GM19240 (cell line): ENCODE data around the gene E2F1.

Experiments used
- DNase-seq: peaks from one replicate; pipeline ENCODE4 v3.0.0; 2011; ENCODE audit warnings: low spot score; ENCODE audit not compliant: insufficient read length

E2F1 gene

GRCh38 chr20:33672426-33673113 is 13.6 kb downstream of the E2F1 start:
- no peak for DNase-seq

DNA sequence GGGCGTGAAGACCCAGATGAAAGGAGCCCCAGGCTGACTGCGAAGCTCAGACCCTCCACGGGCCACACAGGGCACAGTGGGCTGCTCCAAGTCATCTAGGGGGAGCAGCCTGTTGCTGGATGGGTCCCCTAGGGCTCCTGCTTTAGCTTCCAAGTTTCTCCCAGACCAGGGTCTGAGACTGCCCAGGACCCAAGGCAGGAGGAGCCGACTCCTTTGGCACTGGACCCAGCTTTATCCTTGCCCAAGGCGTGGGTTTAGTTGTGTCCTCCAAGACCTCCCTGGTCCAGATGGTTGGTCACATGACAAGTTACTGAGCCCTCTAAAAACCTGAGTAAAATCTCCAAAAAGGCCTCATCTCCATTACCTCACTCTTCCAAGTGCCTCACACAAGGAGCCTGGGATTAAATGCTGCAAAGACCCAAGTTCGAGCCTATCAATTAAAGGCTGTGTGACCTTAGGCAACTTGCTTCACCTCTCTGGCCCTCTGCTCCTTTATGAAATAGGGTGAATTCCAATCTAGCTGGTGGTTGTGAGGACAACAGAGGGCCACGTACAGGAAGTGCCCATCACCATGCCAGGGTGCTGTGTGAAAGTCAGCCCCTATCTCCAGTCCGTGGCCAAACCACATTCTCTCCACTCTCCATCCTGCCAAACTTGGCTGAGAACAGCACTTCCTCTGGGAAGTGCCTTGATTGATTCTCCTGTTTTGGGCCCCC is 14.5 kb downstream of the E2F1 start:
- DNase-seq = no peak

- DNase-seq = no peak
These were observed 15.3 kb downstream of the E2F1 start for GRCh38 chr20:33670715-33671499.

DNA sequence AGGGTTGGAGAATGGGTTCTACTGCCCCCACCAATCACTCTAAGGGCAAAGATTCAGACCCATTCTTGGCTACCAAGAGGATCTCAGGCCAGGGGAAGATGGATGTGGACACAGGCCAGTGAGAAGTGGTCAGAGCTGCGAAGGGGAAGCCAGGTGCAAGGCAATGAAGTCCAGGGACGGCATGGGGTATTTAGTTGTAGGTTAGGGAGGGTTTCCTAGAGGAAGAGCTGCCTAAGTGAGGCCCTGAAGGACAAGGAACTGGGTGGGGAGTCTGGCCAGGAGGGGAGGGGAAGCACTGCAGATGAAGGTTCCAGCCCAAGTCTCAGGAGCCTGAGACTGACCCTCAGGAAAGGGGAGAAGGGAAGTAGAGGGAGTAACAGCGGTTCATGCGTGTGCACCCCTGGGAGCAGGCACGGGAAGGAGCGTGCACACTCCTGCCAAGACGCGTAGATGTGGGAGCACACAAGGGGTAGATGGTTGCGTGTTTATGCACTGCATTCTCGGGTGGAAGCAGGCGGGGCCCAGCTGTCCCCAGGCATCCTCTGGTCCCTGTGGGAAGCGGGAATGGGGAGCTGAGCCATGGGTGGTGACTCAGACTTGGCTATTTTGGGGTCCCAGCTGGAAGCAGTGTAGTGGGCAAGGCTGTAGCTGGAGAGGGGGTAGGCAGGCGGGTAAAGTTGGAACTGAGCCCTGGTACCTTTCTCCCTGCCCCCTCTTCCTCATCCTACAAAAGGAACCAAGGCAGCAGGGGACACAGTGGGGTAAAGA is 16.1 kb downstream of the E2F1 start:
- DNase-seq = no peak

GRCh38 chr20:33669224-33669623 is 17.0 kb downstream of the E2F1 start:
- no peak for DNase-seq

GRCh38 chr20:33668466-33669155 is 17.6 kb downstream of the E2F1 start:
- DNase-seq = no peak

DNA sequence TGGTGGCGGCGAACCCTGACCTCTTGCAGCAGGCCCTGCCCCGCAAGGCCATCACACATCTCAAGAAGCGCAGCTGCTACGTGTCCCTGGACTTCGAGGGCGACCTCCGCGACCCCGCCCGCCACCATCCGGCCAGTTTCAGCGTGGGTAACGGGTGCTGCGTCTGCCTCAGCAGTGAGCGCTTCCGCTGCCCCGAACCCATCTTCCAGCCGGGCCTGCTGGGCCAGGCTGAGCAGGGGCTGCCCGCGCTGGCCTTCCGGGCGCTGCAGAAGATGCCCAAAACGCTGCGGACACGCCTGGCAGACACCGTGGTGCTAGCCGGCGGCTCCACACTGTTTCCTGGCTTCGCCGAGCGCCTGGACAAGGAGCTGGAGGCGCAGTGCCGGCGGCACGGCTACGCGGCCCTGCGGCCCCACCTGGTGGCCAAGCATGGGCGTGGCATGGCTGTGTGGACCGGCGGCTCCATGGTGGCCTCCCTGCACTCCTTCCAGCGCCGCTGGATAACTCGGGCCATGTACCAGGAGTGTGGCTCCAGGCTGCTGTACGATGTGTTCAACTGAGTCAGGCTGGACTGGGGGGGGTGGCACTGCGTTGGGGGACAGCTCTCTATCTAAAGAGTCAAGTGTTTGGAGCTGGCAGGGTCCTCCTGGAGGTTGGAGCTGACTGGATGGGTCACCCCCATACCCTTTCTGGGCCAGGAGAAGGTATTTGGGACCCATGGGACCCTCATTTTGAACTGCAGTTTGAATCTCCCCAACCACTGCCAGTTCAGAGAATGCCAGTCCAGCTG is 18.3 kb downstream of the E2F1 start:
- peak; percentile 83 for DNase-seq

GRCh38 chr20:33667245-33667675 is 18.9 kb downstream of the E2F1 start:
- DNase-seq = no peak

DNA sequence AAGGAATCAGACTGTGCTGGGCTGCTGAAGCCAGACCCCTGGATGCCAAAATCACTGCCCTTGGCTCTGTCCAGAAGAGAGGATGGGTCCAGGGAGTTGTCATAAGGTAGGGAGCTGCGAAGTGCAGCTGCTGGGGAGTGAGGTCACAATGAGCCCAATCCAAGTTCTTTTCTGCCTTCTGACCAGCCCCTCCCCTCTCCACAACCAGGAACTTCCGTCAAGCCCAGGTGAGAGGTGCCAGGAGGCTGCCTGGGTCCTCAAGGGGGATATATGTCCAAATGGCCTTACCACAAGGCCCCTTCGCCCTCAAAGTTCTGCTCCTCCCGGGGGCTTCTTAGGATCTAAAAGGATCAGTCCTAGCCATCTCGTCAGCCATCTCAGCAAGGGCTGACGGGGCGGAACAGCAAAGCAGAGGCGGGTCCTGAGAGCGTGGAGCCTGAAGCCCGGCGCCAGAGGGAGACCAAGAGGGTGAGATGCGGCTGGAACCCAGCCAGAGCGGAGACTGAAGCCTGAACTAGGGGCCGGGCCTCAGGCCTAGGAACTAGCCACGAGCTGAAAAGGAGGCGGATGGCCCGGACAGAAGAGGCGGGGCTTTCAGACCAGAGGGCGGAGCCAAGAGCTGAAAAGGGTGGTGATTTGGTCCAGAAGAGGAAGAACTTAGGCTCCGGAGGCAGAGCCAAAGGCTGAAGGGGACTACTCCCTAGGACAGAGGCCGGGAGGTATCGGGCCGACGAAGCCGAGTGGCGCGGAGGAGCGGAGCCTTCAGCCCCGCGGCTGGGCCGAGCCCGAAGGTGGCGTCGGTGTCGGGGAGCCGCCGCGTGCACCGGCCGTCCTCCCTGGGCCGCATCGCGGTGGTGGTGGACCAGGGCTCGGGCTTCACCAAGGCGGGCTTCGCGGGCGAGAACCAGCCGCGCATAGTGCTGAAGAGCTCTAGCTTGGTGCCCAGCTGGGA is 19.6 kb downstream of the E2F1 start, which contains the start of gene ACTL10:
Gene ACTL10, plus strand, starts transcription at position 651 of the 952 bp plus-strand sequence. CDS start 555 bp downstream, outside the sequence.
- peak; percentile 97 for DNase-seq

GRCh38 chr20:33664762-33665144 is 21.4 kb downstream of the E2F1 start:
- DNase-seq = no peak

DNA sequence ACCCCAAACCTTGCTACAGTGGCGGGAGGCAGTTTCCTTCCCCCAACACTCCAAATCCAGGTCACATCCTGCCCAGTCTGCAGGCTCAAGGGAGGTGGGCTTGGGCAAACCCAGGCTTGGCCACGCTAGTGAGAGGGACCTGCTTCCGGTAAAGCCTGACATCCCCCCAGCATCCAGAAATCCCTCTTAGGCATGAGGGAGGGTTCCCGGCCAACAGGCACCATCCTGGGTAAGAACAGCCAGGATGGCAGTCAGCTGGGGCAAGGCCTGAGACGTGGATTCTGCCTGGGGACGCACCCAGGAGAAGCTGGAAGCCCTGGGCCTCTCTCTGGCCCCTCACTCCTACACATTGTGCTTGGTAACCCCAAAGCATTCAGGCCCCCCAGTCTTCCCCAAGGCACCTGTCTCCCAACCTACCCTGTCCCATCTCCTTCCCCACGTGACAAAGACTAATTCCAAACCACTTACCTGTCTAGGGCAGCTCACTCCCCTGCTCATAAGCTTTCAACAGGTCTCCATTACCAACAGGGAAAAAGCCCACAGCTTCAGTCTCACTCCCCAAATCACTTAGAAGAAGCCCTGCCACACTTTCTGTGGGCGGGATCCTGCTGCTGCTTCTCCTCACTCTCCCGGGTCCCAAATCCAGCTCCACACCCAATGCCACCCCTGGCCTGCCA is 22.0 kb downstream of the E2F1 start:
- DNase-seq = no peak

GRCh38 chr20:33663161-33664084 is 22.8 kb downstream of the E2F1 start:
- peak; percentile 80 for DNase-seq

DNA sequence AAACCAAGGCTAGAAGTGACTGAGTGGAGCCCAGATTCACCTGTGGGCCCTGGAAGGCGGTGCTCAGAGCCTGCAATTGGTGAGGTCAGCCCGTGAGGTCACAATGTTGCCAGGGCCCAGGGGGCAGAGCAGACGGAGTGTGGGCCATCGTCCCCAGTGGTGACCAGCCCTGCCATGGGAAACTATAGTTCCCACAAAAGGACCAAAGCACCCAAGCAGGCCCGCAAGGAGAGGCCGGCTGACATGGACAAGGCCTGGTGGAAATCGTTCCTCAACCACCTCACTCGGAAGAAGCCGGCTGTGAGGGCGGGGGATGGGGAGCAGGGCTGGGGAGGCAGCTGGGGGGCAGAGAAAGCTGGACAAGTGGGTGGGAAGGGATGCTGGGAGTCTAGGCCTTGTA is 24.0 kb downstream of the E2F1 start, which contains the start of gene C20orf144:
Gene C20orf144, plus strand, starts transcription at position 156 of the 400 bp plus-strand sequence. Its CDS starts 19 bp downstream, at position 175.
- no peak for DNase-seq

DNA sequence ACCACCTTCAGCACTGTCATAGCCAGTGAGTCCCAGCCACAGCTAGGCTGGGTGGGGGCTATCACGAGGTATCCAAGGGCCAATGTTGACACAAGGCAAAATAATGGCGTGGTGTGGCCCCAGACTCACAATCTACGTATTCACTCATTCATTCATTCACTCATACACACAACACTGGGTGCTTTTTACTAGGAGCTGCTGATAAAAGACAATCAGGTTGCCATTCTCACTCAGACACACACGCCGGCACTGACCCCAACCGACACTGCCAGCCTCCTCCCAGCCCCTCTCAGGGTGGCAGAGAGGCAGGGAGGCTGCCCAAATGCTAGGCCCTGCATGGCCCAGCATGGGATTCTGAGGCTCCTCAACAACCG is 25.5 kb downstream of the E2F1 start:
- DNase-seq = no peak

DNA sequence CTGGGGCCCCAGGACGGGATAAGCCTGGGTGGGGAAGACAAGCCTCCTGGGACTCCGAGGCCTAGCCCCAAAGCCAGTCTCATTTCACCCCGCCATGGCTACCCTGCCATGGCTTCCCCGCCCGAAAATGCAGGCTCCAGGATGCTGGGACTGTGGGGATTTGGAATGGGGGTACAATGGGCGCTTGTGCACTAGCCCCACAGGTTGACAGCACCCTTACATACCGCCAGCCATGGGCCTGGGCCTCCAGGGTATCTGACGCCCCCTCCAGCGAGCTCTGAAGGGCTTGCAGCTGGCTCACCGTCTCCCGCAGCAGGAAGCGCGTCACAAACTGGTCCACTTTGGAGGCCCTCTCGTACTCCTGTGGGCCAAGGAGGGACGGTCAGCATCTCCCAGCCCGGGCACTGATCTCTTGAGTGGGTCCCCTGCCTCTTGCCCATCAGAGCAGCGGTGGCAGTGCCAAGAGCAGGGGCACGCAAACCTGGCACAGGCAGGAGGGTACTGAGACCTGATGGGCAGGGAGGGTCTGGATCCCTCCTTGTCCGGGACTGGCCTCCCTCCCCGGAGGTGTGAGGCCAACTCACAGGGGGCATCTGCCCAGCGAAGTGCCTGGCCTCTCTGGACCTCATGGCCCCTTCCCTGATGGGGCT is 26.0 kb downstream of the E2F1 start:
- no peak for DNase-seq

GRCh38 chr20:33659341-33660034 is 26.7 kb downstream of the E2F1 start:
- no peak for DNase-seq
